Right atrium auricular region (tissue), 2 donors: Measurements from ENCODE around the gene ACOXL. TPM values are rescaled to one million over a fixed set of nuclear protein-coding genes. Genes with fewer than 3 reads are reported as not detected.
A peak's percentile ranks its signal among the peaks of the same experiment; 100 is the strongest.

Experiments
- DNase-seq: peaks from one replicate; pipeline ENCODE4 v3.0.0-alpha.2; 2019; ENCODE audit warnings: low spot score
- H3K27ac ChIP-seq, 2 donors: fragments of 200-600 bp; sonication (generic); 1 replicate in 1 of 2; 2 replicates in 1 of 2; pipeline ENCODE4 v1.5.1; 2016 to 2019
- H3K27me3 ChIP-seq, 2 donors: fragments of 200-600 bp; sonication (generic); one replicate each; pipeline versions ENCODE4 v1.5.1 to v1.6.0; 2017 to 2019
- H3K36me3 ChIP-seq: fragments of 200-600 bp; sonication (generic); one replicate; pipeline ENCODE4 v1.5.1; 2016
- H3K4me1 ChIP-seq, 2 donors: fragments of 200-600 bp; sonication (generic); one replicate each; pipeline versions ENCODE4 v1.5.1 to v1.6.0; 2017 to 2019
- H3K4me3 ChIP-seq, 2 donors: fragments of 200-600 bp; sonication (generic); 1 replicate in 1 of 2; 2 replicates in 1 of 2; pipeline ENCODE4 v1.5.1; 2017 to 2019; ENCODE audit warnings: mild to moderate bottlenecking in 1 of 2, moderate library complexity in 1 of 2
- H3K9me3 ChIP-seq, 2 donors: fragments of 200-600 bp; sonication (generic); one replicate each; pipeline ENCODE4 v1.5.1; 2019
- CTCF ChIP-seq, 2 donors: fragments of 200-600 bp; sonication (generic); IDR thresholded peaks; one replicate each; pipeline ENCODE4 v1.5.1; 2019; ENCODE audit warnings: antibody characterized with exemption in 2 of 2
- total RNA-seq, 2 donors: library from RNA; depleted of rRNA; stranded (reverse); fragments of >200 nt; gene quantifications; one replicate each; pipeline ENCODE4 v1.1.0, GENCODE V29; 2016

Gene ACOXL
- total RNA-seq, 2 donors from 2014 or later = 0.33 to 0.55 TPM

- peak in 1 of 2 donors; percentile 49 for TF ChIP-seq CTCF (IDR thresholded peaks at IDR 0.05)
- H3K27ac ChIP-seq = peak within 1 kb of the TSS; percentile 79 to 81
- H3K27me3 ChIP-seq = peaks cover 0 to 5% of the 10 kb centered on the region in 2 donors
- H3K9me3 ChIP-seq = no peaks in the 10 kb centered on the region
- H3K4me3 ChIP-seq = peak within 1 kb of the TSS; percentile 68 to 80
- no peaks in the 10 kb centered on the region for H3K36me3 ChIP-seq
- DNase-seq = peak; percentile 85
- peaks cover 0 to 55% of the 10 kb centered on the region in 2 donors for H3K4me1 ChIP-seq
These were observed 388.1 kb downstream of the ACOXL start, which contains the start of gene BCL2L11 for GRCh38 chr2:111120253-111121027. Gene BCL2L11 (plus strand): TSS chr2:111120914. CDS start chr2:111123746, 2,832 bp downstream.

- H3K9me3 ChIP-seq = no peaks in the 10 kb centered on the region
- H3K4me1 ChIP-seq = peaks cover 0 to 55% of the 10 kb centered on the region in 2 donors
- H3K36me3 ChIP-seq = no peaks in the 10 kb centered on the region
- H3K27me3 ChIP-seq = peaks cover 0 to 5% of the 10 kb centered on the region in 2 donors
- peak; percentile 62 for DNase-seq
- TF ChIP-seq CTCF (IDR thresholded peaks at IDR 0.05) = no peak
- H3K4me3 ChIP-seq = peak overlapping the region; percentile 68 to 80
- H3K27ac ChIP-seq = peak overlapping the region; percentile 79 to 81
These were observed 388.9 kb downstream of the ACOXL start for GRCh38 chr2:111121028-111121827.

GRCh38 chr2:111121828-111122630 lies 389.7 kb downstream of the ACOXL start:
- peak; percentile 91 for DNase-seq
- H3K4me1 ChIP-seq = peaks cover 0 to 51% of the 10 kb centered on the region in 2 donors

GRCh38 chr2:111122631-111123421 lies 390.5 kb downstream of the ACOXL start:
- Histone ChIP-seq H3K9me3 (no peaks in the 10 kb centered on the region), H3K4me1 (peaks cover 0 to 43% of the 10 kb centered on the region in 2 donors), H3K27me3 (peaks cover 0 to 5% of the 10 kb centered on the region in 2 donors), H3K27ac (peak overlapping the region; percentile 81 to 84), H3K36me3 (no peaks in the 10 kb centered on the region), H3K4me3 (peak overlapping the region; percentile 80 to 83)
- peak; percentile 93 for DNase-seq
- TF ChIP-seq CTCF (IDR thresholded peaks at IDR 0.05) = no peak

More at GRCh38 chr2:111121828-111122630, 389.7 kb downstream of the ACOXL start:
- Histone ChIP-seq H3K36me3 (no peaks in the 10 kb centered on the region), H3K27me3 (peaks cover 0 to 5% of the 10 kb centered on the region in 2 donors), H3K9me3 (no peaks in the 10 kb centered on the region), H3K27ac (peak overlapping the region; percentile 79 to 81), H3K4me3 (peak overlapping the region; percentile 68 to 80)
- TF ChIP-seq CTCF (IDR thresholded peaks at IDR 0.05) = no peak
